ENCODE measurements around the gene BIRC7.

Gene BIRC7

GRCh38 chr20:63235399-63235983 is at the start of gene BIRC7:
Gene BIRC7, plus strand, starts transcription at chr20:63235905. Its CDS starts 192 bp downstream, at chr20:63236097.
- DNase-seq (ENCODE audit: low read depth), result no peak

- DNase-seq (ENCODE audit: low read depth), result no peak
These were observed 49.6 kb upstream of the BIRC7 start for GRCh38 chr20:63186084-63186483.

GRCh38 chr20:63186528-63187316 is 49.0 kb upstream of the BIRC7 start:
- DNase-seq (ENCODE audit: low read depth), result no peak

GRCh38 chr20:63187338-63188158 is 48.2 kb upstream of the BIRC7 start:
- no peak for DNase-seq (ENCODE audit: low read depth)

- no peak for DNase-seq (ENCODE audit: low read depth)
These were observed 47.6 kb upstream of the BIRC7 start for GRCh38 chr20:63188159-63188442.

GRCh38 chr20:63188641-63189321 is 46.9 kb upstream of the BIRC7 start:
- no peak for DNase-seq (ENCODE audit: low read depth)

GRCh38 chr20:63189322-63189642 is 46.4 kb upstream of the BIRC7 start:
- no peak for DNase-seq (ENCODE audit: low read depth)

GRCh38 chr20:63189846-63190559 is 45.7 kb upstream of the BIRC7 start:
- no peak for DNase-seq (ENCODE audit: low read depth)

GRCh38 chr20:63190828-63191227 is 44.9 kb upstream of the BIRC7 start:
- no peak for DNase-seq (ENCODE audit: low read depth)

- DNase-seq (ENCODE audit: low read depth), result no peak
These were observed 44.3 kb upstream of the BIRC7 start for GRCh38 chr20:63191400-63191799.

GRCh38 chr20:63192721-63193120 is 43.0 kb upstream of the BIRC7 start:
- no peak for DNase-seq (ENCODE audit: low read depth)

GRCh38 chr20:63194007-63194796 is 41.5 kb upstream of the BIRC7 start:
- no peak for DNase-seq (ENCODE audit: low read depth)

GRCh38 chr20:63194797-63195173 is 40.9 kb upstream of the BIRC7 start:
- DNase-seq (ENCODE audit: low read depth), result no peak

- DNase-seq (ENCODE audit: low read depth), result no peak
These were observed 38.8 kb upstream of the BIRC7 start for GRCh38 chr20:63196768-63197470.

- no peak for DNase-seq (ENCODE audit: low read depth)
These were observed 37.1 kb upstream of the BIRC7 start for GRCh38 chr20:63198606-63199005.

- DNase-seq (ENCODE audit: low read depth), result no peak
These were observed 33.7 kb upstream of the BIRC7 start for GRCh38 chr20:63202021-63202420.

- no peak for DNase-seq (ENCODE audit: low read depth)
These were observed 32.7 kb upstream of the BIRC7 start for GRCh38 chr20:63202811-63203526.

- no peak for DNase-seq (ENCODE audit: low read depth)
These were observed 31.3 kb upstream of the BIRC7 start for GRCh38 chr20:63204362-63204761.

- DNase-seq (ENCODE audit: low read depth), result no peak
These were observed 29.8 kb upstream of the BIRC7 start for GRCh38 chr20:63205896-63206295.

- no peak for DNase-seq (ENCODE audit: low read depth)
These were observed 28.8 kb upstream of the BIRC7 start for GRCh38 chr20:63206878-63207277.

Measured in stimulated activated CD4-positive, alpha-beta T cell treated with anti-CD3 and anti-CD28 coated beads, Interleukin-2, amount 100 ng/mL, for 4 hours (primary cell).